ENCODE data around the gene TPTE2. TPM values are rescaled to one million over a fixed set of nuclear protein-coding genes. Genes with fewer than 3 reads are reported as not detected.
"Not testable (repeated sequence)": the region's sequence is repeated elsewhere in the genome, so short reads cannot be mapped to it uniquely, and the experiment has no call there.

TPTE2 gene
- total RNA-seq, 1 donor from 2014 or later, result not detected

DNA sequence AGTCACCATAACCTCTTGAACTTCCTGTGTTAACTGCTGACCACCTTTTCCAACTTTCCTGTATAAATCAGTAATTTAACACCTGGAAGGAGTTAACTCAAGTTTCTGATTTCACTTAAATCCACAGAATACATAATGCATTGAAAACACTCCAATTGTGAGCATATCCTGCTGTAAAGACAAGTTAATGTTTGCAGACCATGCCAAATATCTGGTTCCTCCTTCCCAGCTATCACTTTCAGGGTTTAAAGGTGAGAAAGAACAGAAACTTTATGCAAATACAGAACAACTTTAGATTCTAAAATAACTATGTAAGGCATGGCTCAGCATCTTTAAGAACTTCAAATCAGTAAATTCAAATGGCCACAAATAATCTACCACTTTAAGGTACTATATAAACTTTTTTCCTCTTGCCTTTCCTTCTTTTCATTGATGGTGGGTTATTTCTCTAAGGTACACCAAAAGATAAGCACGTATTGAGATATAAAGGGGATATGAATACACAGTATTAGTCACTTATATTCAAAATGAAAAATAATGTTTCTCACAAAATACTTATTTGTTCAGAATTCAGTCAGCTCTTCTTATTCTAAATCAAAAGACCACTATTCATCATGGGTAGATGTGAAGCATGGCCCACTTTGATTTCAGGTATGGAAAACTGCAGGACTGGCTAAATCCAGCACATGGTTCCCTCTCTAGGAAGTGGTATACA lies 6.6 kb upstream of the TPTE2 start:
- DNase-seq (ENCODE audit: extremely low read depth, low read depth, low spot score), result no peak

DNA sequence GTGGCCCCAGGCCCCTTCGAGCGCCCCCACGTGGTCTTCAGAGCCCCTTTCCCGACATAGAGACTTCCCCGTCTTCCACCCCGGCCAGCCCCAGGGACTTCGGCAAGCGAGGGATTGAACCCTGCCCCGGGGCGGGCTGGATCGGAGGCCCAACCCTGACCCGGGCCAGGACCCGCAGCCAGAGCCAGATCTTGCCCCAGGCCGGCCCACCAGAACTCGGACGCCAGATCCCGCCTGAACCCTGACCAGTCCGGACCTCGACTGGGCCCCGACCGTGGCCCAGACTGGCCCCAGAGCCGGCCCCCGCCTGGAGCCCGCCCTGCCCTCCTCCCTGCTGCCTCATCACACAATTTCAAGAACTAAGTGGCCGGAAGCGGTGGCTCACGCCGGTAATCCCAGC lies 253 bp upstream of the TPTE2 start:
- no peak for DNase-seq (ENCODE audit: extremely low read depth, low read depth, low spot score)

DNA sequence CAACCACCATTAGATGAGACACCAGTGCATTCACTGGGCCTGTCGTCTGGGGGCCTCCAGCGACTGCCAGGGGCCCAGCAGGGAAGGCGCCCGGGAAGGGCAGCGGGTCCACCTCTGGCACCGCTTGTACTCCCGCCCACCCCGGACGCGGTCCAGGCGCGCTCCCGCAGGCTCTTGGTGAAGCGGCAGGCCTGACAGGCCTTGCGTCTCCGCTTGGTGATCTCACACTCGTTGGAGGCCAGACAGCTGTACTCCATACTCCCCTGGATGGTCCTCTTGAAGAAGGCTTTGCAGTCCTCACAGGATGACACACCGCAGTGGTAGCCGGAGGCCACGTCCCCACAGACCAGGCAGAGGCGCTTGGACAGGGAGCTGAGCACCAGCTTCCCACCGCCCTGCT lies 660 bp downstream of the TPTE2 start:
- DNase-seq (ENCODE audit: extremely low read depth, low read depth, low spot score), result not testable (repeated sequence)

DNA sequence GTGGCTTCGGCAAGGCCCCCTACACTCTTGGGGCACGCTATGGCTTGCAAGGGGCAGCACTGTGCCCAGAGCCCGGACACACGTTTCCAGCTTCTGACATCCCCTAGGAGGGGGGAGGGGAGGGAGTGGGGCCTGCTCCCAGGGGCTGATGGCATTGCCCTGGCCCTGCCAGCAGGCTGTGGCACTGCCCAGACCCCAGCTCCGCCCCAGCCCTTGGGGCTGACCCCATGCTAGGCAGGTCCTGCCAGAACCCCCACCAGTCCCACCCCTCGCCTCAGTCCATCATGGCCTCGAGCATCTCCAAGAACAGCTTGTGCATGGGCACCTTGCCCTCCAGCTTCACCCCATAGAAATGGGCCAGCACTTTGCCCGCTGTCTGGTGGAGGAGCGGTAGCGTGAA lies 1.6 kb downstream of the TPTE2 start:
- not testable (repeated sequence) for DNase-seq (ENCODE audit: extremely low read depth, low read depth, low spot score)

DNA sequence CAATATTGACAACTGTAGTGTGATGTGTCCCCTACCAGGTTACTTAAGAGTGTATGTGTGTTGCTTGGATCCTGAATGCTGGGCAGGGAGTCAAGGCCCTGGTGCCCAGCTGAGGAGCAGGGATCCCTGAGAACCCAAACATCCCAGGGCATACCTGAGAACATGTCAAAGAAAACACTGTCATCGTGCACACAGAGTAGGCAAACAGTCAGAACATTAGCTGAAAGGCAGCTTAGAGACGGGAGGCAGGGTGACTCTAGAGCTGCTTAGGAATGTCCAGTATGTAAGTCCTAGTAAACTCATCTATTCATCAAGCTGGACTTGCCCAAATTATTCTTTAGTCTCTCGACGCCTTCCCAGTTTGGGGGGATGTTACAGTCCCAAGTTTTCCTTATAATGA lies 4.0 kb downstream of the TPTE2 start:
- not testable (repeated sequence) for DNase-seq (ENCODE audit: extremely low read depth, low read depth, low spot score)

DNA sequence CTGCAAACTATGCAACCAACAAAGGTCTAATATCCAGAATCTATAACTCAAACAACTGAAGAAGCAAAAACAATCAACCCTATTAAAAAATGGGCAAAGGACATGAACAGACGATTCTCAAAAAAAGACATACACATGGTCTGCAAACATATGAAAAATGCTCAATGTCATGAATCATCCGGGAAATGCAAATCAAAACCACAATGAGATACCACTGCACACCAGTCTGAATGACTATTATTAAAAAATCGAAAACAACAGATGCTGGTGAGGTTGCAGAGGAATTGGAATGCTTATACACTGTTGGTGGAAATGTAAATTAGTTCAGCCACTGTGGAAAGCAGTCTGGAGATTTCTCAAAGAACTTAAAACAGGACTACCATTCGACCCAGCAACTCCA lies 12.1 kb downstream of the TPTE2 start:
- DNase-seq (ENCODE audit: extremely low read depth, low read depth, low spot score), result not testable (repeated sequence)

DNA sequence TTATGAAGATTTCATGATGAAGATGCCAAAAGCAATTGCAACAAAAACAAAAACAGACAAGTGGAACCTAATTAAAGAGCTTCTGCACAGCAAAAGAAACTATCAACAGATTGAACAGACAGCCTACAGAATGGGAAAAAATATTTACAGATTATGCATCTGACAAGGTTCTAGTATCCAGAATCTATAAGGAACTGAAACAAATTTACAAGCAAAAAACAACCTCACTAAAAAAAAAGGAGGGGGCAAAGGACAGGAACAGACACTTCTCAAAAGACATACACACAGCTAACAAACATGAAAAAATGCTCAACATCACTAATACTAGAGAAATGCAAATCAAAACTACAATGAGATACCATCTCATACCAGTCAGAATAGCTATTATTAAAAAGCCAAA lies 35.7 kb downstream of the TPTE2 start:
- DNase-seq (ENCODE audit: extremely low read depth, low read depth, low spot score), result not testable (repeated sequence)

DNA sequence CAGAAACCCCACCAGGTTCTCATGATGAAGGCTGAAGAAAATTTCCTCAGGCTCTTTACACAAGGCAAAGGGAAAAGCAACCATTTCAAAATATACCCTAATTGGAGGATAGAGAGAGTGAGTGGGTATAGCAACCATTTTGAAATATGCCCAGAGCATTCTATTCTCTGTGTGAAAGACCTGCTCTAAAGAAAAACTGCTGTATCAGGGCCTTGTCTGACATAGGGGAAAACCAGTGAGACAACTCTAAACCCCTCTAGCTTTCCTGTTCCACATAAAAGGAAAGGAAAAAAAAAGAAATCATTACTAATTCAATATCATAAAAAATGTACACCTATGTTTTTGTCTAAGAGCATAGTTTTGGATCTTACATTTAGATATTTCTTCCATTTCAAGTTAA lies 42.3 kb downstream of the TPTE2 start:
- no peak for DNase-seq (ENCODE audit: extremely low read depth, low read depth, low spot score)

DNA sequence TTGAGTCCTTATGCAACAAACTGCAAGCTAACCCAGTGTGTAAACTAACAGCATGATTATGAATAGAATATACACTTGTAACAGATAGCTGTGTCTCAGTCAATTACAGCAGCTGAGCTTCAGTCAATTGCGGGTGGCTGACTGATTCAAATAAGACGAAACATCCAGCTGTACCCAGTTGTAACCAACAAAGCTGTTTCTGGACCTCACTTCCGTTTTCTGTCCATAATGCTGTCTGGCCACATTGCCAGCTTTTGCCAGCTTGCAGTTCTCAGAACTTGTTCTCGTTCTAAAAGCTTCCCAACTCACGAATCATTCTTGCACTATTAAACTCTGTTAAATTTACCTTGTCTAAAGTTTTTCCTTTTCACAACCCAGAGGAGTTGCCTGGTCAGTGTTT lies 53.7 kb downstream of the TPTE2 start:
- DNase-seq (ENCODE audit: extremely low read depth, low read depth, low spot score), result not testable (repeated sequence)

DNA sequence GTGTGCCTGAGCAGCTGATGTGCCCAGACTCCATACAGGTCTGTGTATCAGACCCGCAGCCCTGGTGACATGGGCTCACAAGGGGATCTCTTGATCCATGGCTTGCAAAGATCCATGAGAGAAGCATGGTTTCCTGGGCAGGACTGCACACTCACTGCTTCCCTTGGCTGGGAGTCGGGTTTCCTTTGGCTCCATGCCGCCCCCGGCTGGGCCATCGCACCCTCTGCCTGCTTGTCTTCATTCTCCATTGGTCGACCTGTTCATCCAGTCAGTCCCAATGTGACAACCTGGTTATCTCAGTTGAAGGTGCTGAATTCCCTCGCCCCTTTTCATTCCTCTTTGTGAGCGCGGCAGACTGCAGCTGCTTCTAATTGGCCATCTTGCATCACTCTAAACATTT lies 101.2 kb downstream of the TPTE2 start:
- DNase-seq (ENCODE audit: extremely low read depth, low read depth, low spot score), result not testable (repeated sequence)

DNA sequence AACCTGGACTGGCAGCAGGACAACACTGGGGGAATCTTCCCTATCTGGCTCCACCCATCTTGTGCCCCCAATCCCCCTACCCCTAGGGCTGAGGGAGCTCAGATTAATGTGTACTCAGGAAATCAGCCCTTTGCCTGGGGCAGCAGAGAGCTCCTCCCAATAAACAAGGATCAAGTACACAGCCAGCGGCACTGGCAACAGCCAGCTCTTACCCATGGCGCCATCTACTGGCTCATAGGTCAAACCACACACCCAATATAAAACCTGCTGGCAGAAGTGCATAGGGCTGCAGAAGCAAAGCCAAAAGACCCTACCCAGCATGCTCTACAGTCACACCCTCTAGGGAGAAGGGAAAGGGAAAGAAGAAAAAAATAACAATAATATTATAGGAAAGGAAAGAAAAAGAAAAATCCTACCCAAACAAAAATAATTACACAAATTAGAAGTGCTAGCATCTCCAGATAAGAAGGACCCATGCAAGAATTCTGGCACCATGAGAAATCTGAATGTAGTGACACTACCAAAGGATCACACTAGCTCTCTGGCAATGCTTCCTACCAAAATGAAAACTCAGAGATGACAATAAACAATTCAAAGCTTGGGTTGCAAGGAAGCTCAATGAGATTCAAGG lies 122.2 kb downstream of the TPTE2 start:
- not testable (repeated sequence) for DNase-seq (ENCODE audit: extremely low read depth, low read depth, low spot score)

DNA sequence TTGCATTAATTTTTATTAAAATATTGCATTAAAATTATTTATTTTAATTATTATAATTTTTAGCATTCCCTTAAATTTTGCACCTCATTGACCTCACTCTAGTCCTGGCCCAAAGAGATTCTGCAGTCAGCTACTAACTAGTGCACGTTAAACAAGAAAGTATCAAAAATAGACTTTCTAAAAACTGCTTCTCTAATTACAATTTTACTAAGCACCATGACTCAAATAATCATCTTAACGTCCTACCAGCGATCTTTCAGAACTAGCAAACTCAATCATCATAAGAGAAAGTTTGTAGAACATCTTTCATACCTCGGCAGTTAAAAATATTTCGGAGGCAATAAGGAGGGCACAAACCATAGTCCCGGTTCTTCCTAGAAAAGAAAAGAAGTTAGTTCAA lies 123.6 kb downstream of the TPTE2 start:
- DNase-seq (ENCODE audit: extremely low read depth, low read depth, low spot score), result not testable (repeated sequence)

DNA sequence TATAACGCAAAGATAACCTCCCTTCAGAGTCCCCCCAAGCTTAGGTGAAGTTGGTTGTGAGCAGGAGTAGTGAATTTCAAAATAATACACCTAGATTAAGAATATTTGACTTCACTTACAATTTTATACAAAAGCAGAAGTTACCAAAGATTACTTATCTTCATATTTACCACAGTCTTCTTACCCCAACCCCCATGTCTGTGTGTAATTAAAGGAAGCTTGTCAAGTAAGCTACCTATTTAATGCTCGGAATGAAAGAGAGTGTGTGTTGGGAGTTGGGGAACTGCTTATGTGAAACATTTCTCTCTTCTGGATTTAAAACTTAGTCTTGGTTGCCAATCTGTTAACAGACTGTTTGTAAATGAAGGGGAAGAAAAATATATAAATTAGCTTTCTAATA lies 139.1 kb downstream of the TPTE2 start:
- not testable (repeated sequence) for DNase-seq (ENCODE audit: extremely low read depth, low read depth, low spot score)

DNA sequence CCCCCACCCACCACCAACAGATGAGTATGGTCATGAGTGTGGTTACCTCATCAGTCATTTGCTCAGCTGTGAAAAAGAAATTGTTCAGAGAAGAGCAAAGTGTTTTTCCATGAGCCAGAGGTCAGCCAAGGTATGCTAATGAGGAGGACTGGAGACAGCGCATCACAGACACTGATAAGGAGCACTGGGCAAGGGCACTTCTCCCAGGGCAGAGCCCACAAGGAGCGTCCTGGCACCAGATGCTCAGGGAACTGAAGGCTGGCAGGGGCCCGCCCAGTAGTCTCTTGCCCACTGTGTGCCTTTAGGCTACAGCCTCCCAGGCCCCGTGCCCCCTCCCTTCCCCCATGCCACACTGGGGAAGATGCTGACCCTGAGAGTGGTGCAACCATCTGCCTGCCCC lies 148.8 kb downstream of the TPTE2 start:
- not testable (repeated sequence) for DNase-seq (ENCODE audit: extremely low read depth, low read depth, low spot score)

DNA sequence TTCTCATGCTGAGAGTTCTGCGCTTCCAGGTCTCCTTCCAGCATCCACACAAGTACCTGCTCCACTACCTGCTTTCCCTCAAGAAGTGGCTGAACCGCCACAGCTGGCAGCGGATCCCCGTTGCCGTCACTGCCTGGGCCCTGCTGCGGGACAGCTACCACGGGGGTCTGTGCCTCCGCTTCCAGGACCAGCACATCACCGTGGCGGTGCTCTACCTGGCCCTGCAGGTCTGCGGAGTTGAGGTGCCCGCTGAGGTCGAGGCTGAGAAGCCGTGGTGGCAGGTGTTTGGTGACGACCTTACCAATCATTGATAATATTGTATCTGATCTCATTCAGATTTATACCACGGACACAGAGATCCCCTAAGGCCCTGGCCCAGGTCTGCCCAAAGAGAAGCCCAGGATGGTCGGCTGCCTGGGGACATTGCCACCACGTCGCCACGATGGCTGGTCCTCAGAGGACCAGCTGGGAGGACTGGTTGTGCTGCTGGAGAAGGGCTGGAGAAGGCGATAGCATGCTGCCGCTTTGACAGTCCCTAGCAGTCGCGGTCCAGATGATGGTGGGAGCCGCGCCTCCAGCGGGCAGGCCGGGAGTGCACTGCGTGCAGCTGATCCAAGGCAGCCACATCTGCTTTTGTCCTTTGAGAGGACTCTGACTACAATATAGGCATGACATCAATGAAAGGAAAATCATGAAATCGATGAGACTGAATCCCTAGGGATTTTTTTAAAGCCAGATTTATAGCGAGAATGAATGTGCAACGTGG lies 178.4 kb downstream of the TPTE2 start:
- not testable (repeated sequence) for DNase-seq (ENCODE audit: extremely low read depth, low read depth, low spot score)

DNA sequence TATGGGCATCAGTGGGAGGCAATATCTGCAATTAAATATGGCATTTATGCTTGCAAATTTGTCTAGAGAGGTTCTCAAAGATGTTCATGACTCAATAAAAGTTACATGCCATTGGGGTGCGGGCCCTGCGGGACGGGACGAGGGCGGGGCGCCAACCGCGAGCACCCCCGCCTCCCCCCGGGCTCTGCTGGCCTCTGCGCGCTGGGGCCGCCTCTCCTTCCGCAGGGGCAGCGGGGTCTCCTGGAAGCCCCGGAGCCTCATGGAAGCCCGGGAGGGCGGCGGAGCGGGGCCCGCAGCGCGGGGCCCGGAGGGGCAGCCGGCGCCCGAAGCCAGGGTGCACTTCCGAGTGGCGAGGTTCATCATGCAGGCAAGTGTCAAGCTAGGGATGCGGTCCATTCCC lies 179.2 kb downstream of the TPTE2 start:
- DNase-seq (ENCODE audit: extremely low read depth, low read depth, low spot score), result no peak

Other genes starting within 250 kb of the TPTE2 start
- 12.4 and 26.7 TPM in 2 replicates for gene MPHOSPH8, start 72.1 kb upstream of the TPTE2 start, total RNA-seq
- 55.3 and 62.3 TPM in 2 replicates for gene PSPC1, start 221.4 kb upstream of the TPTE2 start, total RNA-seq

Data from glomerular endothelial cell (primary cell).